22Rv1 (cell line): ENCODE measurements around the gene MYCBPAP.

ENCODE experiments used
- H3K27ac ChIP-seq: fragments of 450-650 bp; 2 replicates; pipeline ENCODE4 v1.5.1; 2017
- CTCF ChIP-seq: fragments of 450-650 bp; IDR thresholded peaks from 2 replicates; pipeline ENCODE4 v1.5.1; 2017; ENCODE audit warnings: mild to moderate bottlenecking
- ZFX ChIP-seq: fragments of 450-650 bp; IDR thresholded peaks from 2 replicates; pipeline ENCODE4 v1.6.1; 2017; ENCODE audit warnings: antibody characterized with exemption, borderline replicate concordance

MYCBPAP gene

DNA sequence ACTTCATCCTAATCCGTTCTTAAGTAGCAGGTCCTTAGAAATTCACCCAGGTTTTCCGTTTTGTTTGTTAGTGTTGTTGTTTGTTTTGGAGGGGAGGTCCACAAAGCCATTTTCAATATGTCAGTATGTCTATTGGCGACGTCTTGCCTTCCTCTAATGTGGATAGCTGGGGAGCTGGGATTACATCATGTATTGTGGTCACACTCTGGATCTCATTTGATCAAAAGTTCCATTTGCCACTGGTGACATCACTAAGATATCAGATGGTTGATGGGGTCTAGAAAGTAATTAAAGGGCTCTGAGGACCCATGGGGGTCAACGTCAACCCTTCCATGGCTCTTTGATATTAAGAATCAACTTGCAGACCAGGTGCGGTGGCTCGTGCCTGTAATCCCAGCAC, 21.6 kb downstream of the MYCBPAP start:
- no peak overlapping the region for H3K27ac ChIP-seq
- no peak for TF ChIP-seq ZFX
- TF ChIP-seq CTCF, result no peak

GRCh38 chr17:50531428-50532025, 23.3 kb downstream of the MYCBPAP start:
- H3K27ac ChIP-seq, result peak overlapping the region; percentile 98
- TF ChIP-seq CTCF, result no peak
- TF ChIP-seq ZFX, result no peak

GRCh38 chr17:50532452-50533024, 24.3 kb downstream of the MYCBPAP start, which contains the start of gene EPN3:
Gene EPN3 (plus strand): TSS chr17:50532735. CDS start chr17:50536557, 3,822 bp downstream.
- TF ChIP-seq ZFX (no peak), CTCF (no peak)
- peak within 1 kb of the TSS; percentile 98 for H3K27ac ChIP-seq

DNA sequence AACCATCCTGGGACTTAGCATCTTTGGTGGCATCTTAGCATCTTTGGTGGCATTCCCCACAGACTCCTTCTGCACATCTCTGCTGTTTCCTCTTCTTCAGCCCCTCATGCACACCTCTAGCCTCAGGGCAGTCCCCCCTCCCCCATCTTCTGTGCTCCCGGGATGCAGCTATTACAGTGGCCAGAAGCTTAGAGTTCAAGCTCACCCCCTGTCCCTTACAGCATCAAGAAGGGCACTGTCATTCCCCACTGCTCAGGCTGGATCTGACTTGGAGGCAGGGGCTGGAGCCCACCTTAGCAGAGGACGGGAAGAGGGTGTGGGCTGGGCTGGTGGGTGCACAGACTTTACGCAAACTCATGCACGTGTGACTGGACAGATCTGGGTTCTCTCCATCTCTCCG, 24.9 kb downstream of the MYCBPAP start:
- TF ChIP-seq ZFX (no peak), CTCF (no peak)
- peak overlapping the region; percentile 98 for H3K27ac ChIP-seq

DNA sequence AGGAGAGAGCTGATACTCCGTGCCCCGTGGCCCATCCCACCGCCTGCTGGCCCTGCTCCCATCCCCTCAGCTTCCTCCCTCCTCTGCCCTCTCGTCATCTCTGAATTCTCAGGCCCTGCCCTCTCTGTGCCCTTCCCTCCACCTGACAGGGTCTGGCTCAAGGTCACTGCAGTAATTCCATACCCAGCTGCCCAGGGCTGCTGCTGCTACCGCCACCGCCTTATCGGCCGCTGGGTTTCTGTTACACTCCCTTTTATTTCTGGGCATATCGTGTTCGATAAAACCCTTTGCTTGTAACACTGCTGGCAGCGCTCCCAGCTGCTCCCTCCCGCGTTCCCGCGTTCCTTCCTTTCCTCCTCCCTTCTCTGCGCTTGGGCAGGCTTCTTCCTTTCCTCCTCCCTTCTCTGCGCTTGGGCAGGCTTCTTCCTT, 25.5 kb downstream of the MYCBPAP start:
- H3K27ac ChIP-seq, result peak overlapping the region; percentile 98
- TF ChIP-seq ZFX (no peak), CTCF (no peak)

GRCh38 chr17:50534222-50534978, 26.2 kb downstream of the MYCBPAP start:
- H3K27ac ChIP-seq, result peak overlapping the region; percentile 98
- TF ChIP-seq ZFX (no peak), CTCF (peak; percentile 72)

DNA sequence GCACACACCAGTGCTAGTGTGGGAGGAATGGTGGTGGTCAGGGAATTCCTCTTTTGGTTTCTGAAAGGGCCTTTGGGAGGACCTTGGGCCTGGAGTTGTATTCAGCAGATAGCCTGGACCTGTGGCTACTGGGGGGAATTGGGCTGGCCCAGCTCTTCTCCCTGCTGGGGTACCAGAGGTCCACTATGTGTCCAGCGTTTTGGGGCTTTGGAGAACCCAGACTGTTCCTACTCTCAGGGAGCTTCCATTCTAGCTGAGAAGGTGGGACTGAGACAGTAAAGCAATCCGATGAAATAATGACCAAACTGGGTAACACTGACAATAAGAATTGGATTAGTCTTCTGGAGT, 26.7 kb downstream of the MYCBPAP start:
- no peak for TF ChIP-seq CTCF
- no peak for TF ChIP-seq ZFX

More for the DNA sequence above, 26.7 kb downstream of the MYCBPAP start:
- peak overlapping the region; percentile 98 for H3K27ac ChIP-seq
